Left renal pelvis (tissue), 4 donors: ENCODE data around the gene SPINT1. TPM values are rescaled to one million over a fixed set of nuclear protein-coding genes. Genes with fewer than 3 reads are reported as not detected.
A peak's percentile ranks its signal among the peaks of the same experiment; 100 is the strongest.

Experiments
- DNase-seq, 4 donors: peaks; one replicate each; pipeline ENCODE4 v3.0.0-alpha.2; 2013; ENCODE audit warnings: low read depth in 4 of 4, low spot score in 3 of 4
- polyA plus RNA-seq, 4 donors: library from polyadenylated mRNA; unstranded; fragments of 120-200 nt; gene quantifications; one replicate each; pipeline ENCODE4 v1.2.1, GENCODE V29; 2013; ENCODE audit not compliant: insufficient read length in 4 of 4

Gene SPINT1
- polyA plus RNA-seq, 4 donors, result 2.7 to 70.8 (median 65.9) TPM

DNA sequence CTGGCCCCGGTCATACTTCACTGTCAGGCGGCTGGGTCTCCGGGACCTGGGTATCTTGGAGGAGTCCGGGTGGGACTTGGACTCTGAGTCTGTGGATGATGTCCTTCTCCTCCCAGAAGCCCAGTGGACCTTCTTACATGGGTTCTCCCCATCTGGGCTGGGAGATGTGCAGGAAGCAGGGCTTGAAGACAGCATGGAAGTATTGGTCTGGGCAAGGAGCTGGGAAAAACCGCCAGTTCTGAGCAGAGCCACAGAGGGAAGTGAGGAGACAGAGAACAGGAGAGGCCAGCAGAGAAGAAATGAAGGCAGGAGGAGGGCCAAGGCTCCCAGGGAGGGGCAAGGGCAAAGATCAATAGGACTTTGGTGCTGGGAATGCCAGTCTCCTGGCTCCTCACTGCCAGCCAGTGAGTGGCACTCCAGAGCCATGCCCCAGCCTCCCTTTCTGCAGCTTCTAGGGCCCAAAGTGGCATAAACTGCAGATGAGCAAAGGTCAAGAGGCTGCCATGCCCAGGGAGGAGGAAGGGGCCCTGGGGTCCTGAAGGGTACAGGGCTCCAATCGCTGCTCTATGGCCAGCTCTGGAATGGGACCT lies 15.3 kb upstream of the SPINT1 start, which contains the start of gene PPP1R14D:
Gene PPP1R14D, minus strand, starts transcription at position 262 of the 590 bp plus-strand sequence. Its CDS starts 67 bp downstream, at position 195.
- DNase-seq, result no peak

DNA sequence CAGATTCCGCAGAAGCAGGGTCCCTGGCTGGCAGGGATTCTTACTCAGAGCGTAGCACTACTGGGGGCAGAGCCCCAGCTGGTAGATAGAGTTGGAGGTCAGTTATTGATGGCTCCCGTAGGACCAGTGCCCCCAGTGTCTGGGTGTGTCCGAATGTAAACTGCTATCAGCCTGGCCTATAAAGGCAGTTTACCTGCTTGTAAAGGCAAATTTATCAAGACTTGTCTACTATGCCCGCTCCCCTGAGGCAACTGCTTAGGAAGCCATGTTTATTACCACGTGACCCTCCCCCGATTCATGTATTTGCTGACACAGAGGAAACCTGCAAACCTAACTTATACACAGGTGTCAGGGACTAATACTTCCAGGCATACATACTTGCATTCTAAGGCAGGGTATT lies 14.7 kb upstream of the SPINT1 start:
- no peak for DNase-seq

DNA sequence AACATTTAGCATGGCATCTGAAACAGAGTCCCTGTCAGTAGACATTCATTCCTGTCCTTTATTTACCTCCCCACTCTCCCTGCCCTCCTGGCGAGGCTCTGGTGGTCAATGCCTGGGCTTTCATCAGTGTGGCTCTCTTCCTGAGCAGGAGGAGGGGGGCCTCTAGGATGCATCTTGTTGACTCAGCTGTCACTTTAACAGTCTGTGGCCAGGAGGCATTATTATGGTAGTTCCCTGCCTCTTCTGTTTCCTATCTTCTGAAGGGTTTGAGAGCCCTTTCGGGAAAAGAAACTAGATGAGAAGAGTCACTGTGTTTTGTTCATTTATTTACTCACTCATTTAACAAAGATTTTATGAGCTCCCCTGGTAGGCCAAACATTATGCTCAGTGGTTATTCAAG lies 13.0 kb upstream of the SPINT1 start:
- DNase-seq, result no peak

- DNase-seq, result no peak
Measured at GRCh38 chr15:40831861-40832260, 12.0 kb upstream of the SPINT1 start.

- DNase-seq, result no peak
Measured at GRCh38 chr15:40832903-40833302, 10.9 kb upstream of the SPINT1 start.

DNA sequence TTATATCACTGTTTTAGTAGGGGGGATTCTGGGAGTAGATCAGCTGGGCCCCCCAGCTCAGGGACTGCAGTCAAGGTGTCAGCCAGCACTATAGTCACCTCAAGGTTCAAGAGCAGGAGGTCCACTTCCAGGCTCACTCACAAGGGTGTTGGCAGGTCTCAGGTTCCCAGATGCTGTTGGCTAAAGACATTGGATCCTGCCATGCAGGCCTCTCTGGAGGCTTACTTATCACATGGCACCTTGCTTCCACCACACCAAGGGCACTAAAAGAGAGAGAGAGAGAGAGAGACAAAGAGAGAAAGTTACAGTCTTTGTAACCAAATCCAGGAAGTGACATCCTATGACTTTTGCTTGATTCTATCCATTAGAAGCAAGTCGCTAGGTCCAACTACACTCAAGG lies 7.8 kb upstream of the SPINT1 start:
- DNase-seq, result no peak

GRCh38 chr15:40838756-40839155 lies 5.1 kb upstream of the SPINT1 start:
- DNase-seq, result no peak

- no peak for DNase-seq
Measured at GRCh38 chr15:40841741-40842140, 2.1 kb upstream of the SPINT1 start.

- DNase-seq, result no peak
Measured at GRCh38 chr15:40843261-40843884, 475 bp upstream of the SPINT1 start.

DNA sequence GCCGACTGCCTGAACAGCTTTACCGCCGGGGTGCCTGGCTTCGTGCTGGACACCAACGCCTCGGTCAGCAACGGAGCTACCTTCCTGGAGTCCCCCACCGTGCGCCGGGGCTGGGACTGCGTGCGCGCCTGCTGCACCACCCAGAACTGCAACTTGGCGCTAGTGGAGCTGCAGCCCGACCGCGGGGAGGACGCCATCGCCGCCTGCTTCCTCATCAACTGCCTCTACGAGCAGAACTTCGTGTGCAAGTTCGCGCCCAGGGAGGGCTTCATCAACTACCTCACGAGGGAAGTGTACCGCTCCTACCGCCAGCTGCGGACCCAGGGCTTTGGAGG lies 815 bp downstream of the SPINT1 start:
- no peak for DNase-seq

- DNase-seq, result no peak
Measured at GRCh38 chr15:40845036-40845435, 1.2 kb downstream of the SPINT1 start.

- DNase-seq, result no peak
Measured at GRCh38 chr15:40845511-40846284, 1.9 kb downstream of the SPINT1 start.

GRCh38 chr15:40846841-40847222 lies 3.0 kb downstream of the SPINT1 start:
- no peak for DNase-seq

DNA sequence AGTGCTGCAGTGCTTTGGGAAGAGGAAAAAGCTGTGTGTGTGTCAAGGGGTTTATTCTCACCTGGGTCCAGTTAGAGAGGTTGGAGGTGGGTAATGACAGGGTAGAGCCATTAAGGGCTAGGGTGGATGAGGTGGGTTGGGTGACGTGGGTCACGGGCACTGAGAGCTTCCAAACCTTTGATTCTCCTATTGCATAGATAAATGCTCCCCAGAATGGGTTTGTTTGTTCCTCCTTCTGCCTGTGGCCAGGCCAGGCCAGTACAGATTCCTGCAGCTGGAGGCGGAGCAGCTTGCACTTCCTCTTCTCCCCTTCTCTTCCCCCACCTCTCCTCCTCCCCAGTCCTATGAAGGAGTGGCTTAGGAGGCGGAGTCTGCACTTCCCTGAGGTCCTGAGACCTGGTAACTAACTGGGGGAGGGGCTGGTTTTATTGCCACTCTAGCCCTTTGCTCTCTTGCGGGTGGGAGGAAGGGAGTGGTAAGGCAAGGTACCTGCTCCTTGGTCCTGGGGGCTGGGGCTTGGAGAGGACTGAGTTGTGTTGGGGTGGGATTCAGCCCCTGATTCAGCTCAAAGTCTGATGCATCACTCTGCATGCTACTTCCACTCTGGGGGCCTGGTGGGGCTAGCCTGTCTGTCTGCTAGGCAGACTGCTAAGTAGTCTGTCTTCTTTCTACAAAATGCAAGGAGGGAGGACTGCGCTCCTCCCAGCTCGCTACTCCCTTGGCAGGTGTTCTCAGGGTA lies 3.5 kb downstream of the SPINT1 start:
- DNase-seq, result peak in 3 of 4 donors; percentile 60 to 80 (median 76)

- DNase-seq, result no peak
Measured at GRCh38 chr15:40850576-40851112, 6.8 kb downstream of the SPINT1 start.

DNA sequence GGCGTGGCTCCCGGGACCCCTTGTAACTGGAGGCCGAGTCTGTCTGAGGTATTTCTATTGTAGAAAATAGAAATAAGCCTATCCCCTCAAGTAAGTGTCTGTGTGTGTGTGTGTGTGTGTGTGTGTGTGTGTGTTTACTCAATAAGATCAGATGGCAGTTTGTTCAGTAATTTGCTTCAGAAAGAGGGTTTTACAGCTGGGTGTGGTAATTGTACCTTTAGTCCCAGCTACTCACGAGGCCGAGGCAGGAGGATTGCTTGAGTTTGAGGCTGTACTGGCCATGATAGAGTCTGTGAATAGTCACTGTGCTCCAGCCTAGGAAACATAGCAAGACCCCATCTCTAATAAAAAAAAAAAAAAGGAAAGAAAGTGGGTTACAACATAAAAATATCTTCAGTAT lies 8.7 kb downstream of the SPINT1 start:
- no peak for DNase-seq

GRCh38 chr15:40853241-40853890 lies 9.5 kb downstream of the SPINT1 start:
- DNase-seq, result no peak

DNA sequence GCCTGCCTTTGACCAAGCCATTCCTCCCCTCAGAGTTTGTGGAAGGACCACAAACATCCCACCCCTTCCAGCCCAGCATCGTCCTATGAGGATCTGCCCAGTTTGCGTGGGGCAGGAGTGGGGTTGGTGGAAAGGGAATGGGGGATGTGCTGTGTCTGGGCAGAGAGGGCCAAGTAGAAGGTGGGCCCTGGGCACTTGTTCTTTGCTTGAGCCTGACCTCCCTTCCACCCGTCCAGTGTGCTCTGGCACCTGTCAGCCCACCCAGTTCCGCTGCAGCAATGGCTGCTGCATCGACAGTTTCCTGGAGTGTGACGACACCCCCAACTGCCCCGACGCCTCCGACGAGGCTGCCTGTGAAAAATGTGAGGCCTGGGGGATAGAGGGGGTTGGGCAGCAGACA lies 10.3 kb downstream of the SPINT1 start:
- no peak for DNase-seq

DNA sequence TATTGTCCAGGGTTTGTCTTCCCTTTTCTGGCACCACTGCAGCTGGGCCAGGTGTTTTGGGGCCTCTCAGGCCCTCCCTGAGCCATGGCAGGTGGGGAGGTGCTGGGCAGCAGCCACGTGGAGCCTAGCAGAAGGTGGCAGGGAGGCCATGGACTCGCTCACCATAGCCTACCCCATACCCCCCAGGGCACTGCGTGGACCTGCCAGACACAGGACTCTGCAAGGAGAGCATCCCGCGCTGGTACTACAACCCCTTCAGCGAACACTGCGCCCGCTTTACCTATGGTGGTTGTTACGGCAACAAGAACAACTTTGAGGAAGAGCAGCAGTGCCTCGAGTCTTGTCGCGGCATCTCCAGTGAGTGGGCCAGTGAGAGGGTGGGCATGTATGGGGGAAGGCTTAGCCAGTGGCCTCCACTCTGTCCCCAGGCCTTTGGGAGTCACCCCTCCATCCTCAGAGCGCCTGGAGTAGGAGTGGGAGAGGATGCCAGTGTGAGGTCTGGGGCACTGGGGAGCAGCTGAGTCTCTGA lies 11.9 kb downstream of the SPINT1 start:
- no peak for DNase-seq

DNA sequence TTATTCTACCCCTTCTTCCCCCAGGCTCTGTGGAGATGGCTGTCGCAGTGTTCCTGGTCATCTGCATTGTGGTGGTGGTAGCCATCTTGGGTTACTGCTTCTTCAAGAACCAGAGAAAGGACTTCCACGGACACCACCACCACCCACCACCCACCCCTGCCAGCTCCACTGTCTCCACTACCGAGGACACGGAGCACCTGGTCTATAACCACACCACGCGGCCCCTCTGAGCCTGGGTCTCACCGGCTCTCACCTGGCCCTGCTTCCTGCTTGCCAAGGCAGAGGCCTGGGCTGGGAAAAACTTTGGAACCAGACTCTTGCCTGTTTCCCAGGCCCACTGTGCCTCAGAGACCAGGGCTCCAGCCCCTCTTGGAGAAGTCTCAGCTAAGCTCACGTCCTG lies 12.9 kb downstream of the SPINT1 start:
- DNase-seq, result no peak
